ENCODE data around the gene NMNAT2.

GRCh38 chr1:183370399-183371058 lies 47.7 kb downstream of the NMNAT2 start:
- no peak for TF ChIP-seq ESRRG (CRISPR knock-in tag; IDR thresholded peaks at IDR 0.05)
- no peak for TF ChIP-seq ZFP30 (CRISPR knock-in tag; IDR thresholded peaks at IDR 0.05)

All from SK-N-SH treated with all-trans-retinoic acid at 6 μM for 48 hours (cell line).